Activated T-cell treated with anti-CD3 and anti-CD28 coated beads, Interleukin-2, amount 50 U/mL, for 48 hours (primary cell): ENCODE data around the gene ABCA2.

Source experiments
- DNase-seq, 2 experiments: peaks; one replicate each; pipeline ENCODE4 v3.0.0-alpha.2; 2020

ABCA2 gene

GRCh38 chr9:136963341-136963740, 64.7 kb downstream of the ABCA2 start:
- no peak for DNase-seq

DNA sequence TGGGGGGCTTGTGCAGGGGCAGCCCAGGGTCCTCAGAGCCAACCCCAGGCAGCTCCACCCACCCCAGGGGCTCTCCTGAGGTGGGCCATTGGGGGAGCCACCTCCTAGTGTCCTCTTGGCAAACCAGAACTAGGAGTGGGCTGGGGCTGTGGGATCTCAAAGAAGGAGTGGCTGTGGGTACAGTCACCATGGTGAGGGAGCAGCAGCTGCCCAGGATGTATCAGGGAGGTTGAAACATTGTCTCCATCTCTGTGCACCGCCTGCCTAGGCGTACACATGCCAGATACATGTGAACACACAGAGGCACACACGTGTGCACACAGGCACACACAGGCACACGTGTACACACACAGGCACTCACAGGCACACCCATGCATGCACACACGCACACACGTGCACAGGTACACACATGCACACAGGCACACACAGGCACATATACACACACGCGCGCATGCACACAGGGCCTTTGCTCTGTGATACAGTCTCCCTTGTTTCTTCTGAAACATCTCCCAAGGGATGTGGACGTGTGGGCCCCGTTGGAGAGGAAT, 65.3 kb downstream of the ABCA2 start:
- DNase-seq: no peak

- DNase-seq: no peak
Observed at GRCh38 chr9:136962163-136962562, 65.9 kb downstream of the ABCA2 start.

GRCh38 chr9:136961279-136962065, 66.6 kb downstream of the ABCA2 start:
- no peak for DNase-seq

DNA sequence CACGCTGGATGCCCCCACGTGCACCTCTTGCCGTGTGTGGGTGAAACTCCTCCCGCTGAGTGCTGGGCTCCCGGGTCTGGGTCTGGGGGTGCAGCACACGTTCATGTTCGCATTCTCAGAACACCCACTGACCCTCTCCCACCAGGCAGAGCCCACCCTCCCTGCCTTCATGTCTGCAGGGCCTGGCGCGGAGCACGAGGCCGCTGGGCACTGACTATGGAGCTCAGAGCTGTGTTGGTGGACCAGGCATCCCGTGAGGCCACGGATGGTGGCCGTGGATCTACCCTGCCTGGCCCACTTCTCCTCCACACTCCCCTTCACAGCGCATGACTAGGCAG, 67.1 kb downstream of the ABCA2 start:
- no peak for DNase-seq

DNA sequence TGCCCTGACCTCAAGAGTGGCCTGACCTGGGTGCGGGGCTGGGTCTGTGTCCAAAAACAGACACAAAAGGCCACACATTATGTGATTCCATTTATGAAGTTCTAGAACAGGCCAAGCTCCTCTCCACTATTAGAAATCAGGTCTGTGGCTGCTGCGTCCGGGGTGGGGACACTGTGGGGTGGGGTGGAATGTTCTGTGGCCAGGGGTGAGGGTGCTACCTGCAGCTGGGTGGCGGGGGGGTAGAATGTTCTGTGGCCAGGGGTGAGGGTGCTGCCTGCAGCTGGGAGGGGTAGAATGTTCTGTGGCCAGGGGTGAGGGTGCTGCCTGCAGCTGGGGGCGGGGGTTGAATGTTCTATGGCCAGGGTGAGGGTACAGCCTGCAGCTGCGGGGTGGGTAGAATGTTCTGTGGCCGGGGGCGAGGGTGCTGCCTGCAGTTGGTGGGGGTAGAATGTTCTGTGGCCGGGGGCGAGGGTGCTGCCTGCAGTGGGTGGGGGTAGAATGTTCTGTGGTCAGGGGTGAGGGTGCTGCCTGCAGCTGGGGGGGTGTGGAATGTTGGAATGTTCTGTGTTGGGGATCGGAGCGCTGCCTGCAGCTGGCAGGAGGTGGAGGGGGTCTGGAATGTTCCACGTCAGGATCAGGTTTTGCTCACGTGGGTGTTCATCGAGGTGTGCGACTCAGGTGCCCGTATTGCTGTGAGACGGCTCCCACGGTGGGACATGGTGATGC, 67.7 kb downstream of the ABCA2 start:
- no peak for DNase-seq

DNA sequence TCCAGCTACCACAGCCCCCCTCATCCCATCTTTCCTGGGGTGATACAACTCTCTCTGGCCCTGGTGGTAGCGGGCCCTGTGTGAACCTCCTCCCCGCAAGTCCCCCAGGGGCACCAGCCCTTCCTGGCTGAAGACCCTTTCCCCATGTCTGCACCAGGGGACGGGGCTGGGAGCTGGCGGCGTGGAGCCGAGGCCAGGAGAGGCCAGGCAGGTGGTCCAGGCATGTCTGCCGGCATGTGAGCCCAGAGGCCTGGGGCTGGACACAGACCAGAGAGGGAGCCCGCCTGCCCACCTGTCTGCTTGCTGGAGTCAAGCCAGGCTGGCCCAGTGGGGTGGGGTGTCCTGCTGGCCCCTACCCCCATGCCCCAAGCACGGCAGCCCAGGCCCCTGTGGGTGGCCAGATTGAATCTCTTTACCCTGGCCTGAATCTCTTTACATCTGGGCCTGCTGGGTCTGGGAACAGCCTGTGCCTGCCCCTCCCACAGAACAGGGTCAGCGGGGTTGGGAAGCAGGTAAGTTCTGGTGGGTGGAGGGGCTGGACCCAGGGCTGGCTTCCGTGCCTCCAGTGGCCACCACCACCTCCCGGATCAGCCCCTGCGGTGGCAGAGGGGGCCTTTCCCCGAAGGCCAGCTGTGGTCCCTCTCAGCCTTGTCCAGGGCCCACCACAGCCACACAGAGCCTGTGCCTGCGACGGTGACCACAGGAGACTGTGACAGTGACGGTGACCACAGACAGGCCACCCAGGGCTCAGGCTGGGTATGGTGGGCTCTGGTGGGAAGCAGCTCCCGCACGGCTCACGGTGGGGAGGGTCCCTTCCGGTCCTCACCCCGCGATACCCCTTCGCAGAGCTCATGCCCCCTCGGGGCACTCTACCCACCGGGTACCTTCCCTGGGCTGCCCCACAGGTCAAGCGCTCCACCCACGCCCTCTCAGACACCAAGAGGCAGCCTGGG, 68.9 kb downstream of the ABCA2 start:
- DNase-seq: no peak

- no peak for DNase-seq
Observed at GRCh38 chr9:136958473-136958872, 69.6 kb downstream of the ABCA2 start.

DNA sequence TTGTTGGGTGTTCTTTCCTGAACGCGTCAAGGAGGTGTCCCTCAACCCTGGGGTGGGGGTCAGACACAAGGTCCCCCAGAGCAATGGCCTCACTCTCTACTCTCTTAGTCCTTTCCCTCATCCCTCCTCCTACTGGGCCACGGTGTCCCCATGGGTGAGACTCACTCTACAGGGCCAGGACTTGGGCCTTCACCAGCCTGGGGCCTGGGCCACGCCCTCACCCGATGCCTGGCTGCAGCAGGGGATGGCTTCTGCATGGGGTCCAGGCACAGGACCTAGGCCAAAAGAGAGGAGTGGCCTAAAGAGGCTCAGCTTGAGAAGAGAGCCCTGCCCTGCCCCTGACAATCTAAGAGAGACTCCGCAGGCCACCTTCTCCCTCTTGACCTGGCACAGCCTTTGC, 70.1 kb downstream of the ABCA2 start:
- DNase-seq: no peak

GRCh38 chr9:136957461-136957860, 70.6 kb downstream of the ABCA2 start:
- DNase-seq: no peak
